ENCODE data around the gene GRK1.

Gene GRK1

DNA sequence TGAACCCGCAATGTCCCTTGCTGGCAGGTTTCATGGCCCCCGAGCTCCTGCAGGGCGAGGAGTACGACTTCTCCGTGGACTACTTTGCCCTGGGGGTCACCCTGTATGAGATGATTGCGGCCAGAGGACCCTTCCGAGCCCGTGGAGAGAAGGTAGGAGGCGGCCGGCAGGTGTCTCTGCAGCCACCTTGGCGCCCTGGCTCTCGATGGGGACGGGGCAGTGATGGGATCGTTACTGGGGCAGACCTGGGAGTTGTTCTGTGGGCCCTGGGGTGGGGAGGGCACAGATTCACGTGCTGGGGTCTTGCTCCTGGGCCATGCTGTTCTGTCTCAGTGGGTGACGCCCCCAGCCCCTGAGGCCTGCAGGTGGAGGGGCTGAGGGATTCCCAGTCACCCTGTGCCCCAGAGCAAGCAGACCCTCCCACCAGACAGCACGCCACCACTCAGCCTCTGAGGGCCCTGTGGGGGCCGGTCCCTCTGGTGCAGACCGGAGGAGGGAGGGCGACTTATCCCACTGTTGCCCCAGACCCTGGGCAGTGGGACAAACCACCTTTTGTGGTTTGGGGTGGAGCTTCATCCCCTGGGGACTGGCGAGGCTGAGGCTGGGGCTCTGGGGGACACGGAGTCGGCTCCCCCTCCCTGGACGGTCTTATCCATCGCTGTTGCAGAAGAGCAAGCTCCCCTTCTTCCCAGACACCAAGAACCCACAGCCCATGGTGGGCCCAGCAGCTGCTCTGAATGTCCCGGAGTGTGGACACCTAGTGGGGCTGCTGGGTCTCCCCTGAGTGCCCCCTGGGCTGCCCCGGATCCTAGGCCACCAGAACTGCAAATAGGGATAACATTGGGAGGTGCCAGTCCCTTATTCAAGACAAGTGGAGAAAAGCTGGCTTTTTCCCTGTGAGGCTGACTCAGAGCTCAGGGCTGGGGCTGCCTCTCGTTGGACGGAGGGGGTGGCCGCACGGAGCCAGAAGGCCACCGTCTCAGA is 64.5 kb downstream of the GRK1 start:
- DNase-seq: no peak

DNA sequence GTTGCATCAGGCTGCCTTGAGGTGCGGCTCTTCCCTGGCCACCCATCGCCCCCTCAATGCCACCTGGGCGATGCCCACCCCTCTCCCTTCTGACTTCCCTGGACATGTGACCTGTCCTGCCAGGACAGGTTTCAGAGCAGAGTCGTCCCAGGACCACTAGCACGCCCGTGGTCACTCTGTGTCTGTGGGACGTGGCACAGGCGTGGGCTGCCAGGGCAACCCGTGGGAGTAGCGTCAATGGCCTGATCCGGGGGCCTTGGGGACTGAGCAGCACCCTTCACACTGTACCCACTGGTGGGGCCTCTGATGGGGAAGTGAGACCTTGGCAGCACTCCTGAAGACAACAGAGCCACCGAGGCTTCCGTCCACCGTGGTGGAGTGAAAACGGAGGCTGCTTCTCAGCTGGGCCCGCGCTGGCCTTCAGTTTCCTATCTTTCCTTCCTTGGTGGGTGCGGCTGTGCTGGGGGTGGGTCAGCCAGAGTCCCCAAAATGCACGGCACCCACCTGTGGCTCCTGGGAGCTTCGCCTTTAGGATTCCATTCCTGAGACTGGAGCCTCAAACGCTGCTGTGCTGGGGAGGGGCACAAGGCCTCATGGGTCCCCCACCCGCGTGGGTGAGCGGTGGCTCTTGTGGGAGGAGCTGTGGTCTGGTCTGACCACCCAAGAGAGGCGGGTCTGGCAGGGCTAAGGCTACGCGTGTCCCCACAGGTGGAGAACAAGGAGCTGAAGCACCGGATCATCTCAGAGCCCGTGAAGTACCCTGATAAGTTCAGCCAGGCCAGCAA is 65.3 kb downstream of the GRK1 start:
- no peak for DNase-seq

DNA sequence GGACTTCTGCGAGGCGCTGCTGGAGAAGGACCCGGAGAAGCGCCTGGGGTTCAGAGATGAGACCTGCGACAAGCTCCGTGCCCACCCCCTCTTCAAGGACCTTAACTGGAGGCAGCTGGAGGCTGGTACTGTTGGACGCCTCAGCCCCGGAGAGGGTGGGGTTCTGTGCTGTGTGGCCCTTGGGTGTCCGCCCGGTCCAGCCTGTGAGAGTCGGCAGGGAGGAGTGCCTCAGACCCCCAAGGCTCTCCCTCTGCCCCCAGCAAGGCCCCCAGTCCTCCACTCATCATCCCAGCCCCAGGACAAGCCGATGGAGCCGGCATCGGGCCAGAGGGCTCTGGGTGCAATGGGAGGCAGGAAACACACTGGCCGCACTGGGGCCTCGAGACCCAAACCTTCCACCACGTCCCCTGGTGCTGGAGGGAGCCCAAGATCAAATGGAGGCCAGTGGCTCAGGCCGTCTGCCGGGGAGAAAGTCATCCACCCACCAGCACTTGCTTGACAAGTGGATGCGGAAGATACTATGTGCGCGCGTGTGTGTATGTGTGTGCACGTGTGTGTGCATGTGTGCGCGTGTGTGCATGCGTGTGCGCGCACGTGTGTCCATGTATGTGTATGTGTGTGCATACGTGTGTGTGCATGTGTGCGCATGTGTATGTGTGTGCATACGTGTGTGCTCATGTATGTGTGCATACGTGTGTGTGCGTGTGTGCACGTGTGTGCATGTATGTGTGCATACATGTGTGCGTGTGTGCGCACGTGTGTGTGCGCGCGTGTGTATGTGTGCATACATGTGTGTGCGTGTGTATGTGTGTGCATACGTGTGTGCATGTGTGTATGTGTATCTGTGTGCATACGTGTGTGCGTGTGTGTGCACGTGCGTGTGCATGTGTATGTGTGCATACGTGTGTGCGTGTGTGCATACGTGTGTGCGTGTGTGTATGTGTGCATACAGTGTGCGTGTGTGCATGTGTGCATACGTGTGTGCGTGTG is 66.2 kb downstream of the GRK1 start:
- no peak for DNase-seq

DNA sequence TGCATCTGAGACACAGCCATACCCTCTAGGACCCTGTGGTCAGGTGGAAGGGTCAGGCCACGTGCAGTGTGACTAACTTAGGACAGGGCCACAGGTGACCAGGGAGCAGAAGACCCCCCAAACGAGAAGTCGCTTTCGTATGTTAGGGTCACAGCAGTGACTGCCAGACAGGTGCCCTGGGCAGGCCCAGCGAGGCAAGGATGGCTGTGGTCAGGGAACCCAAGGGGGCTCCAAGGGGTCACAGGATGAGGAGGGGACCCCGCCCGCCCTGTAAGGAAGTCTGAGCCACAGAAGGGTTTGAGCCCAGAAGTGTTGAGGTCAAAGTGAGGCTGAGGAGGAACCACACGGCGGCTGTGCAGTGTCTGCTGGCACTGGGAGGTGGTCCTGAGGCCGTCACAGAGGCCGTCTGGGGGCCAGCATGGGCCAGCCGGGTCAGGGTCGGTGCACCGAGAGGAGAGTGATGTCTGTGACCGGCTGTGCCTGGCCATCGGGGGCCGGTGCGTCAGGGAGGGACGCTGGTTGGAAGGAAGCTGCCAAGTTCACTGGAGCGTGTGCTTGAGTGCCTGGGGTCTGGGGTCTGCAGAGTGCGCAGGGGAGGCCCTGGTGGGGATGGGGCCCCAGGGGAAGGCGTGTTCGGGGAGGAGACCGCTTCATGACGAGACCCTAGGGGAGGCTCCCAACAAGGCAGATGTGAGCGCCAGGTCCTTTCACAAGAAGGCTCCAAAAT is 67.2 kb downstream of the GRK1 start:
- no peak for DNase-seq

DNA sequence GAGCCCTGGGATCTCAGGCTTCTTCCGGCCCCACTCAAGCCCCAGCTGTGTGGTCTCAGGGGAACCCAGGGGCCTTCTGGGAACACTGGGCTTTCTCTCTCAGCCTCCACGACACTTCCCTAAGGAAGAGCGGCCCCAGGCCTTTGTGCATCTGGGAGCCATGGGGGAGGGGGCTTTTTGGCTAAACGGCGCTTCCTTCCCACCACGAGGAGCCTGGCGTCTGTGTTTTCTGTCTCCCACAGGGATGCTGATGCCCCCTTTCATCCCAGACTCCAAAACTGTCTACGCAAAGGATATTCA is 67.8 kb downstream of the GRK1 start:
- no peak for DNase-seq

DNA sequence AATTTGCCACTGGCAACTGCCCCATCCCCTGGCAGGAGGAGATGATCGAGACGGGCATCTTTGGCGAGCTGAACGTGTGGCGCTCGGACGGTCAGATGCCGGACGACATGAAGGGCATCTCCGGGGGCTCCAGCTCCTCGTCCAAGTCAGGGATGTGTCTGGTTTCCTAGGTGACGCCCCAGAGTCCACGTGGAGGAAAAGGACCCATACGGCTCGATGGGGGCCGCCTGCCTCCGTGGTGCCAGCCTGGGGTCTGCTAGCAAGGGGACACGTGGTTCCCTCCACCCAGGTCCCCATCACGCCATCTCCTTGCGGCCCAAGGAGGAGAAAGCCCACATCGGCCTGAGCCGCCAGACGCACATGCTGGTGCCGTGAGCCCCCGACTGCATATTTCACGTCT is 68.2 kb downstream of the GRK1 start:
- no peak for DNase-seq

DNA sequence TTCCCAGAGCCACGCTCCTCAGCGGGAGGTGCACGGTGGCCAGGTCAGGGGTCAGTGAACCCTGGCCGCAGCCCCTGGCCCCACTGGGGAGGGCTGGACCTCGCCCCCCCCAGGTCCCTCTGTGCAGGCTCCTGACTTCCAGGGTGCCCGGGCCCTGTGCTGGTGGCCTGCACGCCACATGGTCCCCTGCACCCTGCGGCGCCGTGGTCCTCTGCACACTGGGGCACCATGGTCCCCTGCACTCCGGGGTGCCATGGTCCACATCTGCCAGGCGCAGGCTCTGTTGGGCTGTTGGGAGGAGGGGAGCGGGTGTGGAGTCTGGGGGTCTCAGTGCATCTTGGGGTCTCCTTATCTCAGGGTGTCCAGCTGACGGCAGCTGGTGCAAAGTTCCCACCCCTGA is 68.7 kb downstream of the GRK1 start:
- DNase-seq: no peak

DNA sequence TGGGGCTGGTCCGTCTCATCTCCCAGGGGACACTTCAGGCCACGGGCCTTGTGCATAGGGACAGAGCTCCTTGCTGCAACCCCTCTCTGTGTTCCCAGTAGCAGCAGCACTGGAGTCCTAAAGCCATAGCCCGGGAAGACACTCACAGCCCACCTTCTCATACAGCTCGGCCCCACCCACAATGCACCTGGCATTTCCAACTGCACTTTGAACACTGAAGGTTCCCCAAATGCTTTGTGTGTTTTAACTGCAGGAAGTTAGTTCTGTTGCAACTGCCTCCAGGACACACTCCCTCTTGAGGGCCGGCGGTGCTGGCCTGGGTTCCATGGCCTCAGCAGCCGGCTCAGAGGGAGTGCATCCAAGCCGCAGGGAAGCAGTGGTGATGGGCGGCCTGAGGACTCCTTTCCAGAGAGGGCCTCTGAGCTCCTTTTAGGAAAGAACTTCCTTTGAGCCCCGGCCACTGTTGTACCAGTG is 69.3 kb downstream of the GRK1 start:
- DNase-seq: no peak

DNA sequence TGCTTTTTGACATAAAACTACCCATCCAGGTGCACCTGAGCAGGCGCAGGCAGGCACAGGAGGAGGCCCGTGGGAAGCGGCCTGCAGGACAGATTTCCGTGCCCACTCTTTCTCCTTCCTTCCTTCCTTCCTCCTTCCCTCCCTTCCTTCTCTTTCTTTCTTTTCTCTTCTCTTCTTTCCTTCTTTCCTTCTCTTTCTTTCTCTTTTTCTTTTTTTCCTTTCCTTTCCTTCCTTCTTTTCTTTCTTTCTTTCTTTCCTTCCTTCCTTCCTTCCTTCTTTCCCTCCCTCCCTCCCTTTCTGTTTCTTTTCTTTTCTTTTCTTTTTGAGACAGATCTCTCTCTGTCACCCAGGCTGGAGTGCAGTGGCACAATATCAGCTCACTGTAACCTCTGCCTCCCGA is 70.8 kb downstream of the GRK1 start:
- DNase-seq: no peak

DNA sequence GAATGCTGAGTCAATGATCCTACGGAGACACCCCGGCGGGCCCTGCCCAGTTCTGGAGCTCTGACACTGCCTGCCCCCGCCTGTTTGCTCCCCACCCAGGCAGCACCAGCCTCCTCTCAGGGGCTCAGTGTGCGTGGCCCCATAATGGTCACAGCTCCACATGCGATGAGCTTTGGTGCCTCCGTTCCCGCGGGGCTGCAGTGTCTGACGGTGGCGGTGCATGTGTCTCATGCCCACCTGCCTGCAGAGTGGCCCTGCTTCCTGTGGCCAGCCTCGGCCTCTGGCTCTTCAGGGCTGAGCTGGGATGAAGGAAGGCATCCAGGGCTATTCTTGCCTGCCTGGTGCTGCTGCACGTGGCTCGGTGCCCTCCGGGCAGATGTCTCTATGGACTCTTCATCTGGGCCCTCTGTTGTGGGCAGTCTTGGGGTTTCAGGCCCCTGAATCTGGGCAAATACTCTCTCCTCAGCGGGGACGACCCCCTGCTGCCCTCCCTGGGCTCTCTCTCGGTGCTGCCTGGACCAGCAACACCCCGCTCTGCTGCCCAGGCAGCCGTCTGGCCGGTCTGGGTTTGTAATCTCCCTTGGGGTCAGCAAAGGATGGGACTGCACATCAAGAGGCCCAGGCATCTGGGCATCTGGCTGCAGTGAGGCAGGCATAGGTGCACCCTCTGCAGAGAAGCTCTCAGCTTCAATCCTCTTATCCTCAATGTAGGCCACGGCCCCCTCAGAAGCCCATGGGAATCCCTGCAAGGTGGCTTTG is 72.7 kb downstream of the GRK1 start:
- no peak for DNase-seq

DNA sequence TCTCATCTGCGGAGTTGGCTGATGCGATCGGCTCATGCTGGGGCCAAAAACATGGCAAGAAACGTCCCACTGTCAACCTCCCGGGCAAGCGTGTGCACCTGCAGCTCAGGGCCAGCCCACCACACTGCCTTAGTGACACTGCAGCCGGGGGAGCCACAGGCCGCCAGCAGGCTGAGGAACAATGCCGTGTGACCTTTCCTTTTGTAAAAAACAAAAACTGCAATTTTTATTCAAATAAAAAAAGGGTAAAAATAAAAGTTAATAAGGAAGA is 73.2 kb downstream of the GRK1 start:
- no peak for DNase-seq

DNA sequence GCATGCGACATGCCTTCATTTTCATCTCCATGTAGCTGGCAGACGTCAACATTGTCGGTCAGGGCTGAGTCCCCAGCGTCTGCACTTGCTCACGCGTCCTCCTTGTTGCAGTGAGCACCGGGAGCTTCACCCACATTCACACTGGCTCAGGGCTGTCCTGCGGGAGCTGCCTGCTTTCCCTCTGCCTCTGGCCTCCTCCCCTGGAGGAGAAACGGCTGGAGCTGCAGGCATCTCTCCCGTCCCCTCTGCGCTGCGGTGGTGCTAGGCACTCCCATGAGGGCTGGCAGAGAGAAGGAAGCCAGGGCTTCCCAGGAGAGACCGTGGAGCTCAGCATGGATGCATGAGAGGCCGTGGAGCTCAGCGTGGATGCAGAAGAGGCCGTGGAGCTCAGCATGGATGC is 73.6 kb downstream of the GRK1 start:
- no peak for DNase-seq

DNA sequence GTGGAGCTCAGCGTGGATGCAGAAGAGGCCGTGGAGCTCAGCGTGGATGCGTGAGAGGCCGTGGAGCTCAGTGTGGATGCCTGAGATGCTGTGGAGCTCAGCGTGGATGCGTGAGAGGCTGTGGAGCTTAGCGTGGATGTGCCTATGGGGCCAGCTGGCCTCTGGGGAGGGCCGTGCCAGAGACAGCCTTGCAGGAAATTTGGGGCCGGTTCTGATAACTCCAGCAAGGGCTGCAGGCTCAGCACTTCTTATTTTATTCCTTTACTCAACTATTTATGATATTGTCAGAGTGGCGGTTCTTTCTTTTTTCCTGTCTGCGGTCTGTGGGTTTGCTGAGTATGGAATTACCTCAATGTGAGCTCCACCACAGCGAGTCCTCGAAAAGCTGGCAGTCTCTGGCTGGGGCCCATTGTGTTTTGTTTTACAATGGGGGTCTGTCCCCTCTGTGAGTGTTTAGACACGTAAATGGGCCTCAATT is 74.2 kb downstream of the GRK1 start:
- DNase-seq: no peak

DNA sequence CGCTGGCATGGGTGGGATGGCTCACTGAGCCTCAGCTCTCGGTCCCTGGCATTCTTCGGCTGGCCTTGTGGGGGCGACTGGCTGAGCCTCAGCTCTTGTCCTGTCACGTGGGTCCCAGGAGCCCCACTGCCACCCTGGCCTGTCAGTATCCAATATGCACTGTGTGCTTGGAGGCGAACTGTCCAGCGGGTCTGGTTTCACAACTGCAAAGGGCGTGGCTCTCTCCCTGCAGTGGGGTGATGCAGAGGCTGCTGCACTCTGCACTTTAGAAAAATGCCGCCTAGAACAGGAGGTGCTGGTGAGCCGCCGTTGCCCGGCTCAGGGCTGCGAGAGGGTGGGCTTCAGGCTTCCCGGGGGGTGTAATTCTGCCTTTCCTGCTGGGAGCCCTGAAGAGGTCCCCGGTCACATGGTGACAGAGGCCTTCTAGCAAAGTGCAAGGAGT is 75.0 kb downstream of the GRK1 start:
- DNase-seq: no peak

DNA sequence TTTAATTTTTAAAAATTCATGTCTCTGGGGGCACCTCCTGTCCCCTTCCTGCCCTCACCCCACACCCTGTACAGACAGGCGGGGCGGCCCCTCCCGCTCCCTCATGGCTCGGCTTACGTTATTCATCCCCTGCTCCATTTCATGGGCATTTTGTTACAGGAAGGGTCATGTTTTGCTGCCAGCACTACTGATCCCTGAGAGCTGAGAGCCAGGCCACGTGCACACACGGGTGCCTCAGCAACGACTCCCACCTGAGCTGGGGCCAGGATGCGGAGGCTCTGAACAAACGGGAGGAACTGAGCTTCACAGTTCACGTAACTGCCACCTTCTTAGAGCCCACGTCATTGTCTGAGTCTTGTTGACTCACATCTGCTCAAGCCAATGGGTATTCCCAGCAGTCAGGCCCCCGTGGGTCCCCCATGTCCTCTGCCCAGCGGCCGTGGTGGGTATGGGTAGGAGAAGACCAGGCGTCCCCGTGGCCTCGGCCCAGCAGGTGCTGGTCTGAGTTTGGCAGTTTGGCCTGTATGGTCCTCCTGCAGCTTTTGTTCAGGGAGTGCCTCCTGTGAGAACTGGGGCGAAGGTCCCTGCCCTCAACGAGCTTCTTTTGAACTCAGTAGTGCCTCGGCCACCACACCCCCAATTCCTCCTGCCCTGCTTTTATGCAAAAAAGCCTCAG is 75.6 kb downstream of the GRK1 start:
- no peak for DNase-seq

DNA sequence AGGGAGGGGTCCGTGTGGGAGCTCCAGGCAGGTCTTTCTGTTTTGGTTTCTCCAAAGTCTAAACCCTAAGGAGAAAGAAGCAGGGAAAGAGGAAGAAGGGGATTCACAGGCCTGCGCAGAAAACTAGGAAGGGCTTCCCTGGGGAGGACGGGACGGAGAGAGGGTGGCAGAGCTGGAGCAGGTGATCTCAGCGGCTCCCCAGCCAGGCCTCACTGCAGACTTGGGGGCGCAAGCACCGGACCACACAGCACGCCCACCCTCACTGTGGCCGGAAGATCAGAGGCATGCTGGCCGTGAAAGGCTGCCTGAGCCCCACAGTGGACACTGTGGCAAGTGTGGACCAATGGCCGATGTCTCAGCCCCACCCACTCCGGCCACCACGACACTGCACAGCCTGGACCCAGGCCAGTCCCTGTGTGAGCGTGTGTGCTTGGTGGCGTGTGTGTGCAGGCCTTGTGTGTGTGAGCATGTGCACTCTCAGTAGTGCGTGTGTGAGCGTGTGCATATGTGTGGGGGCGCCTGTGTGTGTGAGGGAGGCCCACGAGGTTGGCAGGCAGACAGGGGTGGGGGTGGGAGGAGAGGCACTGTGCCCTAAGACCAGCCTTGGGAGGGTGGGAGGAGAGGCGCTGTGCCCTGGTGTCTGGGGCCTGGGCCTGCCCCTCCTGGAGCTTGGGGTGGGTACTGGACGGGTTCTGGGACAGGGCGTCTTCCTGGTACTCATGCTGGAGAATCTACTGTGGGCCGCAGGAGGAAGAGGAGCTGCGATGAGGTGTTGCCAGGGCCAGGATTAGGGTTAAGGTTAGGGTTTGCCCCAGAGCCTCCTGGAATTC is 76.6 kb downstream of the GRK1 start:
- no peak for DNase-seq

DNA sequence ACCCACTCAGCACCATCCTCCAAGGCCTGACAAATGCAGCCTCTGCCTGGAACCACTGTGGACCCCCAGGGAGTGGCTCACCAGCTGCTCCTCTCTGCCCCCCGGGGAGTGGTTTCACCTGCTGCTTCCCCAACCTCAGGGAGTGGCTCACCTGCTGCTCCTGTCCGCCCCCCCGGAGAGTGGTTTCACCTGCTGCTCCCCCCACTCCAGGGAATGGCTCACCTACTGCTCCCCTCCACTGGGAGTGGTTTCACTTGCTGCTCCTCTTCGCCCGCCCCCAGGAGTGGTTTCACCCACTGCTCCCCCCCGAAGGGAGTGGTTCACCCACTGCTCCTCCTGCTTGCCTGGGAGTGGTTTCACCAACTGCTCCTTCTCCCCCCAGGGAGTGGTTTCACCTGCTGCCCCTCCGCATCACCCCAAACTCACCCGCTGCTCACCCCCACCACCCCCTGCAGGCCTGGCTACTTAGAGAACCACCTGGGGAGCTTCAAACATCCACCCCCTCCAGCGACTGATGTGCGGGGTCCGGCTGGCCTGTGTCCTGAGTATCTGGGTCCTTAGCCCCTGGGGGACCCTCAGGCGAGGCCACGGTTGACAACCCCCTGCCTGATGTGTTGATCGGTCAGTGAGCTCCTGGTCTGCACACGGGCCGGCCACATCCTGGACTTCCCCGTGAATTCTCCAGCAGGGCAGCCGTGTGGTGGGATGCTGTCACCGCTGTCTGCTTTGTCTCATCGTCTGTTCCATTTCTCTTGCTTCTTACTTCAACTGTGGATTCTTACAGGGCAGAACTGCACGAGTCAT is 77.4 kb downstream of the GRK1 start:
- DNase-seq: no peak

DNA sequence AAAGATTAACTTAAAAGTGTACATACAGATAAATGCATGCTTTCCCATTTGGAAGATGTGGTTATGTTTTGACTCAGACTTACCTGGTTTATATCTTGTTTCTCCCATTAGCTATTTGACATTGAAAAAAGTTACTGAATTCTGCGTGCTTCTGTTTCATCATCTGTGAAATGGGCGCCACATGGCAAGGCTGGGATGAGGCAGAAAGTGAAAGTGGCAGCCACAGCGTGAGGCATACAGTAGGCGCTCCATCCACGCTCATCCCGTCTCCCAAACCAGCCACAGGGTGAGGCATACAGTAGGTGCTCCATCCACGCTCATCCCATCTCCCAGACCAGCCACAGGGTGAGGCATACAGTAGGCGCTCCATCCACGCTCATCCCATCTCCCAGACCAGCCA is 78.0 kb downstream of the GRK1 start:
- DNase-seq: no peak

Data from NCI-H446 (cell line).